NCI-H1694 treated with DMSO at 0.1 percent for 48 hours (cell line): ENCODE results near the gene IFT81.
"Not testable (repeated sequence)": the region's sequence is repeated elsewhere in the genome, so short reads cannot be mapped to it uniquely, and the experiment has no call there.

Source experiments
- DNase-seq: peaks from one replicate; lab custom pipeline; 2025; lab: John Stamatoyannopoulos, UW

IFT81 gene

GRCh38 chr12:110124269-110124995 lies at the start of gene IFT81:
Gene IFT81, plus strand, starts transcription at chr12:110124357. Its CDS starts 3,024 bp downstream, at chr12:110127381.
- peak; percentile 72 for DNase-seq

GRCh38 chr12:110075880-110076279 lies 48.3 kb upstream of the IFT81 start:
- no peak for DNase-seq

GRCh38 chr12:110077800-110078199 lies 46.4 kb upstream of the IFT81 start:
- no peak for DNase-seq

GRCh38 chr12:110079477-110080400 lies 44.4 kb upstream of the IFT81 start:
- DNase-seq, result no peak

- DNase-seq, result no peak
Observed at GRCh38 chr12:110080410-110080809, 43.7 kb upstream of the IFT81 start.

GRCh38 chr12:110084314-110085015 lies 39.7 kb upstream of the IFT81 start:
- DNase-seq, result no peak

GRCh38 chr12:110088216-110088615 lies 35.9 kb upstream of the IFT81 start:
- not testable (repeated sequence) for DNase-seq

- no peak for DNase-seq
Observed at GRCh38 chr12:110088936-110089335, 35.2 kb upstream of the IFT81 start.

GRCh38 chr12:110090266-110091135 lies 33.7 kb upstream of the IFT81 start:
- DNase-seq, result no peak

GRCh38 chr12:110091136-110091711 lies 32.9 kb upstream of the IFT81 start:
- DNase-seq, result no peak

- no peak for DNase-seq
Observed at GRCh38 chr12:110093631-110094311, 30.4 kb upstream of the IFT81 start.

- DNase-seq, result peak; percentile 83
Observed at GRCh38 chr12:110100315-110100970, 23.7 kb upstream of the IFT81 start.

GRCh38 chr12:110102255-110102654 lies 21.9 kb upstream of the IFT81 start:
- peak; percentile 36 for DNase-seq

- DNase-seq, result no peak
Observed at GRCh38 chr12:110104188-110105094, 19.7 kb upstream of the IFT81 start.

GRCh38 chr12:110105159-110105558 lies 19.0 kb upstream of the IFT81 start:
- DNase-seq, result no peak

- DNase-seq, result no peak
Observed at GRCh38 chr12:110105986-110106385, 18.2 kb upstream of the IFT81 start.

GRCh38 chr12:110107369-110108281 lies 16.5 kb upstream of the IFT81 start:
- DNase-seq, result no peak
